ENCODE measurements around the gene OR8J3.

GRCh38 chr11:56176318-56176717 is 36.3 kb upstream of the OR8J3 start, which contains the start of gene OR5J2:
- TF ChIP-seq ZFX (CRISPR knock-in tag; IDR thresholded peaks at IDR 0.05; ENCODE audit: low read depth) (no peak), SMARCE1 (IDR thresholded peaks at IDR 0.05; ENCODE audit: borderline replicate concordance) (no peak), ZNF274 (CRISPR knock-in tag; IDR thresholded peaks at IDR 0.05) (no peak), CTCF (CRISPR knock-in tag; IDR thresholded peaks at IDR 0.05) (no peak), GATAD2A (CRISPR knock-in tag; IDR thresholded peaks at IDR 0.05) (no peak), HNRNPH1 (optimal IDR thresholded peaks at IDR 0.05; ENCODE audit: low read depth, low read length) (no peak), JUN (CRISPR knock-in tag; IDR thresholded peaks at IDR 0.05) (no peak)
- TF ChIP-seq, protein P1, sequence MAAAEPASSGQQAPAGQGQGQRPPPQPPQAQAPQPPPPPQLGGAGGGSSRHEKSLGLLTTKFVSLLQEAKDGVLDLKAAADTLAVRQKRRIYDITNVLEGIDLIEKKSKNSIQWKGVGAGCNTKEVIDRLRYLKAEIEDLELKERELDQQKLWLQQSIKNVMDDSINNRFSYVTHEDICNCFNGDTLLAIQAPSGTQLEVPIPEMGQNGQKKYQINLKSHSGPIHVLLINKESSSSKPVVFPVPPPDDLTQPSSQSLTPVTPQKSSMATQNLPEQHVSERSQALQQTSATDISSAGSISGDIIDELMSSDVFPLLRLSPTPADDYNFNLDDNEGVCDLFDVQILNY (CRISPR knock-in tag; conservative IDR thresholded peaks at IDR 0.05): no peak
- TF ChIP-seq, protein P2, sequence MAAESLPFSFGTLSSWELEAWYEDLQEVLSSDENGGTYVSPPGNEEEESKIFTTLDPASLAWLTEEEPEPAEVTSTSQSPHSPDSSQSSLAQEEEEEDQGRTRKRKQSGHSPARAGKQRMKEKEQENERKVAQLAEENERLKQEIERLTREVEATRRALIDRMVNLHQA (CRISPR knock-in tag; IDR thresholded peaks at IDR 0.05): no peak
- TF ChIP-seq, protein P3, sequence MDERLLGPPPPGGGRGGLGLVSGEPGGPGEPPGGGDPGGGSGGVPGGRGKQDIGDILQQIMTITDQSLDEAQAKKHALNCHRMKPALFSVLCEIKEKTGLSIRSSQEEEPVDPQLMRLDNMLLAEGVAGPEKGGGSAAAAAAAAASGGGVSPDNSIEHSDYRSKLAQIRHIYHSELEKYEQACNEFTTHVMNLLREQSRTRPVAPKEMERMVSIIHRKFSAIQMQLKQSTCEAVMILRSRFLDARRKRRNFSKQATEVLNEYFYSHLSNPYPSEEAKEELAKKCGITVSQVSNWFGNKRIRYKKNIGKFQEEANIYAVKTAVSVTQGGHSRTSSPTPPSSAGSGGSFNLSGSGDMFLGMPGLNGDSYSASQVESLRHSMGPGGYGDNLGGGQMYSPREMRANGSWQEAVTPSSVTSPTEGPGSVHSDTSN (CRISPR knock-in tag; IDR thresholded peaks at IDR 0.05): no peak
- TF ChIP-seq, protein P4, sequence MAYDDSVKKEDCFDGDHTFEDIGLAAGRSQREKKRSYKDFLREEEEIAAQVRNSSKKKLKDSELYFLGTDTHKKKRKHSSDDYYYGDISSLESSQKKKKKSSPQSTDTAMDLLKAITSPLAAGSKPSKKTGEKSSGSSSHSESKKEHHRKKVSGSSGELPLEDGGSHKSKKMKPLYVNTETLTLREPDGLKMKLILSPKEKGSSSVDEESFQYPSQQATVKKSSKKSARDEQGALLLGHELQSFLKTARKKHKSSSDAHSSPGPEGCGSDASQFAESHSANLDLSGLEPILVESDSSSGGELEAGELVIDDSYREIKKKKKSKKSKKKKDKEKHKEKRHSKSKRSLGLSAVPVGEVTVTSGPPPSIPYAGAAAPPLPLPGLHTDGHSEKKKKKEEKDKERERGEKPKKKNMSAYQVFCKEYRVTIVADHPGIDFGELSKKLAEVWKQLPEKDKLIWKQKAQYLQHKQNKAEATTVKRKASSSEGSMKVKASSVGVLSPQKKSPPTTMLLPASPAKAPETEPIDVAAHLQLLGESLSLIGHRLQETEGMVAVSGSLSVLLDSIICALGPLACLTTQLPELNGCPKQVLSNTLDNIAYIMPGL (CRISPR knock-in tag; IDR thresholded peaks at IDR 0.05; ENCODE audit: borderline replicate concordance in 1 of 2, low read depth in 1 of 2): no peak

Measured in HepG2 (cell line).